GM19023 (cell line): ENCODE data around the gene TKT.
A peak's percentile ranks its signal among the peaks of the same experiment; 100 is the strongest.

ENCODE experiments used
- ATAC-seq: cut with Tn5 transposase; IDR thresholded peaks from one replicate; pipeline ENCODE4 v1.9.1; 2021; ENCODE audit warnings: mild to moderate bottlenecking, moderate library complexity; ENCODE audit not compliant: unreplicated experiment

TKT gene

DNA sequence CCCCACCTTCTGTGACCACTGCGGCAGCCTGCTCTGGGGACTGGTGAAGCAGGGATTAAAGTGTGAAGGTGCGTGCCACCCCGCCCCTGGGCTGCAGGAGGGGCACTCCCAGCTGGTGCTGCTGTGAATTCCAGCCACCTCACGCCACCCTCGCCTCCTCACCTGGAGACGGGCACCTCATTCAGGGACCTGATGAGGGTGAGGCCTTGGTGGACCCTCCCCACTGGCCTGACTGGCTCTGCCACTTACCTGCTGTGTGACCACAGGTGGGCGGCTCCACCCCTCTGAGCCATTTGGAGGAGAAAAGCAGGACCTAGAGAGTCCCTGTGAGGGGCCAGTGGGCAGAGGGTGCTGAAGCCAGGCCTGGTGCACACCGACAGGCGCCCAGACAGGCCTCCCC lies 72.3 kb downstream of the TKT start:
- ATAC-seq: no peak

DNA sequence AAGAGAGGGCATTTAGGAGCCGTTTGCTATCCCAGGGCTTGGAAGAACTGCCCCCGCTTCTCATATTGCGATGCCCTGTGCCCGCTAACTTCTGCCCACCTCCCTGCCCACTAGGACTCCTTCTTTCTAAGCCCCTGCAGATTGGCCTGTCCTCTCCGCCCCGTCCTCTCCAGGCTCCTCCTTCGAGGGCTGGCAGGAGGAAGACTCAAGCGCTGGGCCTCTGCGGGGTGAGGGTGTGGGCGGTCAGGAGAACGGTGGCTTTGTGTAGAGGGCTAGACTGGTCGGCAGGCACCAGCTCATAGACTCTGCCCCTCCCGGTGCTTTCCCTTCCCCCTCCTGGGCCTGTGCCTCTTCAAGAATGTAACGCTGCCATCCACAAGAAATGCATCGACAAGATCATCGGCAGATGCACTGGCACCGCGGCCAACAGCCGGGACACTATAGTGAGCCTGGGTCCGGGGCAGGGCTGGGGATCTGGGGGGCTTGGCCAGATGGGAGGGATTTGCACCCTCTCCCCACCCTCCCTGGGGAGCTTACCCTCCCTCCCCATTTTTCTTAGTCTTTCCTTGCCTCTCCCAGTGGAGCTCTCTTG lies 73.0 kb downstream of the TKT start:
- ATAC-seq: no peak

DNA sequence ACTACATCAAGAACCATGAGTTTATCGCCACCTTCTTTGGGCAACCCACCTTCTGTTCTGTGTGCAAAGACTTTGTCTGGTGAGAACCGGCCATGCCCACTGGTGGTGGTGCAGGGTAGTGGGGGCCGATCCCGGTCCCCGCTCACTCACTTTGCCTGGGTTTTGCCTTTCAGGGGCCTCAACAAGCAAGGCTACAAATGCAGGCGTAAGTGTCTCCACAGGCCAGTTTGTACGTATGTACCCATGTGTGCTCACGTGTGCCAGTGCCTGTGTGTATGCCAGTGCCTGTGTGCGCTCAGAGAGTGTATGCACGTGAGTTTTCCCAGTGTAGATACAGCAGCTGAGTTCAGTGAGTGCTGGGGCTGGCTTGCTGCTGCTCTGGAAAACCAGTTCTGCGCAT lies 74.3 kb downstream of the TKT start:
- ATAC-seq: no peak

DNA sequence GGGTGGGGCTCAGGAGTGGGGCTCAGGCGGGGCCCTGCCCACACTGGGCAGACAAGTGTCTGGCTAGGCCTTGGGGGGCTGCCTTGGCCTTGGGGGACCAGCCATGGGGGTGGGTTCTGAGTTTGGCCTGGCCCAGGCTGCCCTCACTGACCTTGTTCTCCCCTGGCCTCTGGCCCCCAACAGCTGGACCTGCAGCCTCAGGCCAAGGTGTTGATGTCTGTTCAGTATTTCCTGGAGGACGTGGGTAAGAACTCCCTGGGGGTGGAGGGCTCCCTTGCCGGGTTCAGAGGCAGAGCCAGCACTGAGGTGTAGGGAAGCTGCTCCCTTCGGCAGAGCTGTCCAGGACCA lies 74.8 kb downstream of the TKT start:
- ATAC-seq: peak; percentile 11

DNA sequence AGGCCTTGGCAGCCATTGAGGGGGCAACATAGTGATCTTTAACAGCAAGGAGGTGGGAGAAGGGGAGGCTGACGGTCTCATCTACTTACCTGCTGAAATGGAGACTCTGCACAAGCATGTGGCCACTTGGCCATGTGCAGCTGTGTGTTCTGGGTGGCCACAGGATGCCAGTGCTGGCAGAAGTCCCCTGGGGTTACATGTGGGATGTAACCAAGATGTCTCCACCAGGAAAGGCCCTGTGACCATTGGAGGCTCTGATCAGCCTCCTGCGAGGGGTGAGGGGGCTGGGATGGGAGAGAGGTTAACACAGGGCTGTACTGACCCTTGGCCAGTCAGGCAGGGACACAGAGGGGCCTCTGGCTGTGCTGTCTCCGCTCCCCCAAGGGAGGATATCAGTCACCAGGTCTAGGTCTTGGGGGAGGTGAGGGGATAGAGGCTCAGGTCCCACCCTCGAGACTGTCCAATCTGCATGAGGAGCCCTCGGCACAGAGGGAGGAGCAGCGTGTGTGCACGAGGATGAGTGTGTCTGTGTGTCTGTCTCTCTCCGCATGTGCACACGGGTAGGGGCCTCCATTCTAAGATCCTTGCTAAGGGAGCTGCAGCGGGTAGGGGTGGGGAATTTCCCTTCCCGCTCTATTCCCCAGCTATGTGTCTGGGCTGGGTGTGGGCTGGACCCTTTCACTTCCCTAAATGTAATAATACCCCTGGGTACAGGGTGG lies 75.4 kb downstream of the TKT start:
- peak; percentile 88 for ATAC-seq

DNA sequence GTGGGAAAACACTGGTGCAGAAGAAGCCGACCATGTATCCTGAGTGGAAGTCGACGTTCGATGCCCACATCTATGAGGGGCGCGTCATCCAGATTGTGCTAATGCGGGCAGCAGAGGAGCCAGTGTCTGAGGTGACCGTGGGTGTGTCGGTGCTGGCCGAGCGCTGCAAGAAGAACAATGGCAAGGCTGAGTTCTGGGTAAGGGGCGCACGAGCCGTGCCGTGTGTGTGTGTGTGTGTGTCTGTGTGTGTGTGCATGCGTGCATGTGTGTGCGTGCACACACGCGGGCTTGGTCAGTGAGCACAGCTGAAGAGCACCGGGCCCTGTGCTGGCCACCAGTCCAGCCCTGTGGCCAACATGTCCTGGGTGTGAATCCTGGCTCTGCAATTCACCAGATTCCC lies 76.2 kb downstream of the TKT start:
- ATAC-seq: no peak

DNA sequence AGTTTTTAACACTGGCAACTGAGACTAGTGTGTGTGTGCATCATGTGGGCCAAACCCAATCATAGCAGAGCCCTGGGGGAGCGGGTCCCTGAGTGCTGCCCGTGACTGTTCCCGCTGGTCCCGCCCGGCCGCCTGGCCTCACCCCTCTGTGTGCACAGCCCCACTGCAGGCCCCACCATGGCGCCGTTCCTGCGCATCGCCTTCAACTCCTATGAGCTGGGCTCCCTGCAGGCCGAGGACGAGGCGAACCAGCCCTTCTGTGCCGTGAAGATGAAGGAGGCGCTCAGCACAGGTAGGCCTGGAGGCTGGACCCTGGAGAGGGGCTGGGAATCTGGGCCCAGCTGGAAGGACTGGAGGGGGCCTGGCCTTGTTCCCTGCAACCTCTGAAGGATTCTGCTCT lies 77.6 kb downstream of the TKT start:
- ATAC-seq: no peak

DNA sequence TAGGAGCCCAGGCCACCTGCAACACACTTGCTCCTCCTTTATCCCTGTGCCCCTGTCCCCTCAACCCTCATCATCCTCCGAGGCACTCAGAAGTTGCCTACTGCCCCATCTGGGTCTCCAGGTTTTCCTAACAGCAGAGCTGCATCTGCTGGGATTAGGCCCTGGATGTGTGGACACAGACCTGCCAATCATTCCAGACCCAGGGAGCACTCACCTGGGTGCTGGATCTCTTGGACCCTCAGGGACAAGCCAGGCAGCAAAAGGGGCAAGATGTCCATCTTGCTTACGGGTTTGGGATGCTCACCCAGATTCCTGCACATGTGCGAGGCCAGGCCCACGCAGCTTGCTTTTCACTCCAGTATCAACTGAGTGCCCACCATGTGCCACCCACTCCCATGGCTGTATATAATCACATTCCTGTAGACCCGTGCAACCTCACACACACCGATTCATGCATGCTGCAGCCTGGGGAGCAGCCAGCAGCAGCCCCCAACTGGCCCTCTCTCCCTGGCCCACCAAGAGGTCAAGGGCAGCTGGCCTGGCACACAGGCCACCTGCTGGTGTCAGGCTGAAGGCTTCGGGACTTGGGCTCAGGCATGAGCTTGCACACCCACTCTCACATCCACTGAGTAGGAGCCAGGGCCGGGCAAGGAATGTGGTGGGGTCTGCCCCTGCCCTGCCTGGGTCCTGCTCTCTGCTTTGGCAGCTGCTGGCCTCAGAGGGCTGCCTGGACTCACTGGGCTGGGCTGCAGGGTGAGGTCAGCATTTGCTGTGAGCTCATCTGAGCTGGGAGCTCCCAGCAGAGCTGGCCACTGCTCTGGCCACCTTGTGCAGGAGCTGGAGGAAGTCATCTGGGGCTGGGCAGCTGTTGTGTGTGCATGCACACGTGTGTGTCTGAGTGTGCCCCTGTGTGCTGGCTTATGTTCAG lies 79.9 kb downstream of the TKT start:
- ATAC-seq: no peak
